Astrocyte of the cerebellum (primary cell): ENCODE results near the gene LRCH1.
"Not testable (repeated sequence)": the region's sequence is repeated elsewhere in the genome, so short reads cannot be mapped to it uniquely, and the experiment has no call there.

Experiments
- DNase-seq: peaks from one replicate; pipeline ENCODE4 v3.0.0-alpha.2; 2011; ENCODE audit warnings: low read depth
- H3K4me3 ChIP-seq: 2 replicates; pipeline ENCODE4 v1.5.1; 2011; ENCODE audit warnings: mild to moderate bottlenecking, low read depth, low read length, moderate library complexity
- in situ Hi-C: cut with HindIII; loops from 2 replicates; pipeline ENCODE4 v1.10.0; 2017; ENCODE audit warnings: low sequenced_read_pairs
- TF ChIP-seq, protein P1 (sequence below): IDR thresholded peaks from 2 replicates; pipeline ENCODE4 v1.5.1; 2012; ENCODE audit warnings: low read length, low read depth, moderate library complexity, mild to moderate bottlenecking; ENCODE audit errors: missing control alignments

The LRCH1 gene

DNA sequence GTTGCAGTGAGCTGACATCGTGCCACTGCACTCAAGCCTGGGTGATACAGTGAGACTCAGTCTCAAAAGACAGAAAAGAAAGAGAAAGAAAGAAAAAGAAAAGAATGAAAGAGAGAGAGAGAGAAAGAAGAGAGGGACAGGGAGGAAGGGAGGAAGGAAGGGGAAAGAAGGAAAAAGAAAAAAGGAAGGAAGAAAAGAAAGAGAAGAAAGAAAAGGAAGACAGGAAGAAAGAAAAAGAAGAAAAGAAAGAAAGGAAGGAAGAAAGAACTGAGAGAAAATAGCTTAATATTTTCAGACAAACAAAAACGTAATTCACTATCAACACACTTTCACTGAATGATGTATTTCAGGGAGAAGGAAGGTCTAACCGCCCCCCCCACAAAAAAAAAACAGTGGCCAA lies 204.7 kb downstream of the LRCH1 start:
- in situ Hi-C loops: no loop called here
- H3K4me3 ChIP-seq: no peak overlapping the region
- no peak for DNase-seq
- TF ChIP-seq, protein P1, sequence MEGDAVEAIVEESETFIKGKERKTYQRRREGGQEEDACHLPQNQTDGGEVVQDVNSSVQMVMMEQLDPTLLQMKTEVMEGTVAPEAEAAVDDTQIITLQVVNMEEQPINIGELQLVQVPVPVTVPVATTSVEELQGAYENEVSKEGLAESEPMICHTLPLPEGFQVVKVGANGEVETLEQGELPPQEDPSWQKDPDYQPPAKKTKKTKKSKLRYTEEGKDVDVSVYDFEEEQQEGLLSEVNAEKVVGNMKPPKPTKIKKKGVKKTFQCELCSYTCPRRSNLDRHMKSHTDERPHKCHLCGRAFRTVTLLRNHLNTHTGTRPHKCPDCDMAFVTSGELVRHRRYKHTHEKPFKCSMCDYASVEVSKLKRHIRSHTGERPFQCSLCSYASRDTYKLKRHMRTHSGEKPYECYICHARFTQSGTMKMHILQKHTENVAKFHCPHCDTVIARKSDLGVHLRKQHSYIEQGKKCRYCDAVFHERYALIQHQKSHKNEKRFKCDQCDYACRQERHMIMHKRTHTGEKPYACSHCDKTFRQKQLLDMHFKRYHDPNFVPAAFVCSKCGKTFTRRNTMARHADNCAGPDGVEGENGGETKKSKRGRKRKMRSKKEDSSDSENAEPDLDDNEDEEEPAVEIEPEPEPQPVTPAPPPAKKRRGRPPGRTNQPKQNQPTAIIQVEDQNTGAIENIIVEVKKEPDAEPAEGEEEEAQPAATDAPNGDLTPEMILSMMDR: no peak

DNA sequence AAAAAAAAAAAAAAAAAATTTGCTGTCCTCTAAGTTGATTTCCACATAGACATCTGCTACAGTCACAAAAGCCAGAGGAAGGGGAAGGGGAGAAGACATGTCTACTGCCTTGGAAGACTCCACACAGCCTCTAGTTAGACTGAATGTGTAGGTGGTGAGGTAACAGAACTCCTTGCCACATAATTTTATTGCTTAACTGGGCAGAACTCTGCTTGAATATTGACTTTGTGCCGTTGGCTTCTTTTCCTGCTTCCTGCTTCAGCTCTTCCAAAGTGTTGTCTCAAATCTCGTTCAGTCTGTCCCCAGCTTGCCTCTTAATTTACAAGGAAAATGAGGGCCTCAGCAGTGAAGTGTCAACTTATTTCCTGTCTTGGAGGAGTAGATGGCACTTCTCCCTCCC lies 206.9 kb downstream of the LRCH1 start:
- TF ChIP-seq, protein P1: no peak
- no peak for DNase-seq
- H3K4me3 ChIP-seq: no peak overlapping the region
- in situ Hi-C loops: no loop called here

DNA sequence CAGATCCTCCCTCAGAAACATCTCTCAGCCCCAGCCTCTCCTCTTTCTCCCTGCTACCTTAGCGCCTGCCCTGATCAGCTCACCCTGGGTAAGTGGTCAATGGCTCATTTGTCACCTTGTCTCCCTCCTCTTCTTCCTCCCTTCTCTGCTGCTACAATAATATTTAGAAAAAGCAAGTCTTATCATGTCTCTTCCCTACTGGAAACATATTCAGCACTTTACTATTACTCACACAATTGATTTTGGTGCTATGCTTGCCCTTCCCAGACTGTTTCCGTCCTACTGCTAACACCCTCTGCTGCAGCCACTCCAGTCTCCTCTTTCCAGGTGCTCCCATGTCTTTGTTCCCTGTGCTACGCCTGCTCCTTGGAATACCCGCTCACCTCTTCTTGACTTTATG lies 208.2 kb downstream of the LRCH1 start:
- TF ChIP-seq, protein P1: no peak
- no peak for DNase-seq
- in situ Hi-C loops: no loop called here
- no peak overlapping the region for H3K4me3 ChIP-seq

DNA sequence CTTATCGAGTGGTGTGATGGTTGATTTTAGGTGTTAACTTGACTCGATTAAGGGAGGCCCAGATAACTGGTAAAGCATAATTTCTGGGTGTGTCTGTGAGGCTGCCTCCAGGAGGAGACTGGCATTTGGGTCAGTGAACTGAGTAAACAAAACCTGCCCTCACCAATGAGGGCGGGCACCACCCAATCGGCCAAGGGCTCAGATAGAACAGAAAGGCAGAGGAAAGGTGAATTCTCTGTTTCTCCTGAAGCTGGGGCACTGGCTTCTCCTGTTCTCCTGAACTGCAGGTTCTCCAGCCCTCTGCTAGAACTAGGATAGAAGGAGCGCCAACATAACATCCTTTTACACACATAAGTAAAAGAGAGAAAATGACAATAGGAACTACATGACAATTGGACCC lies 208.9 kb downstream of the LRCH1 start:
- in situ Hi-C loops: no loop called here
- no peak for DNase-seq
- TF ChIP-seq, protein P1: no peak
- H3K4me3 ChIP-seq: no peak overlapping the region

DNA sequence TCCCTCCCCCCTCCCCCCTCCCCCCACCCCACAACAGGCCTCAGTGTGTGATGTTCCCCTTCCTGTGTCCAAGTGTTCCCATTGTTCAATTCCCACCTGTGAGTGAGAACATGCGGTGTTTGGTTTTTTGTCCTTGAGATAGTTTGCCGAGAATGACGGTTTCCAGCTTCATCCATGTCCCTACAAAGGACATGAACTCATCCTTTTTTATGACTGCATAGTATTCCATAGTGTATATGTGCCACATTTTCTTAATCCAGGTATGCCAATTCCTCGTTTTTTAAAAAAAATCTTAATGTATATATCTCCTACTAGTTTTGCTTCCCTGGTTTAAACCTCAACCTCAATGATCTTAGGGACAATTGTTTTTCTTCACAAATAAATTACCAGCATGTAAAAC lies 217.0 kb downstream of the LRCH1 start:
- DNase-seq, in situ Hi-C loops, H3K4me3 ChIP-seq: not testable (repeated sequence)

DNA sequence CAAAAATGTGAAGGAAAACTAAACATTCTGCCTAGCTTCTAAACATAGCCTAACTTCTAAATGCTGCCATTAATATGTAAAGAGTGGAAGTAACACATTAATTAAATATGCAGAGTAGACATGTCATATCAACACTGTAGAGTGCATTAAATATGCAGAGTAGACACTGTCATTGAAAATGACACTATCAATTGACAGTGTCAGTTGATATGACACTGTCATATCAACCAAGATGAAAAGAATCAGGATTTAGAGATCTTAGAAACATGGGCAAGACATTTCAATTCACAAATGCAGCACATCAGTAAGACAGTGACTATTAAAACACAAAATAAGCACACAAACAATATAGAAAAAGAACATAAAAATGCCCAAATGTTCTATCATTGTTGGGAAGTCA lies 218.7 kb downstream of the LRCH1 start:
- H3K4me3 ChIP-seq: no peak overlapping the region
- TF ChIP-seq, protein P1: no peak
- no peak for DNase-seq
- in situ Hi-C loops: no loop called here

DNA sequence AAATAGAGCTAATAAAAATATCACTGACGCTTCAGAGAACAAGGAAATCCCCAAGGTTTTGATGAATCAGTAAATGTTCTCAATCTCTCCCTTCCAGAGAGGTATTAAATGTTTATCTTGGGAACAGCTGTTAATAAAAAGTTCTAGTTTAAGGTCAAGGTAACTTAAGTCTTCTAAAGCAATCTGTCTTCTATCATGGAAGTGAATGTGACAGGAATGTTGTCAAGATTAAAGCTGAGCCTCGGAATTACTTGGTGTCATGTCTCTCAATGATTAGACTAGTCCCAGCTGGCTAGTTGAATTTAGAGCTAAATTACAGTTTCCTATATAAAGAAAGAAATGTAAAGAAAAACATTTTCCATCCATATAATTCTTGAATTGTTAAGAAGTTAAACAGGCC lies 220.6 kb downstream of the LRCH1 start:
- TF ChIP-seq, protein P1: no peak
- in situ Hi-C loops: no loop called here
- H3K4me3 ChIP-seq: no peak overlapping the region
- DNase-seq: no peak
